OCI-LY7 (cell line): Measurements from ENCODE around the gene ZC3H14. TPM values are rescaled to one million over a fixed set of nuclear protein-coding genes. Genes with fewer than 3 reads are reported as not detected.

Source experiments
- BruUV-seq: library from RNA; stranded (reverse); fragments of 400-500 nt; replicated peaks from 2 replicates; lab custom pipeline; 2021; lab: Mats Ljungman, UMichigan
- CTCF ChIA-PET: fragments of 300-600 bp; sonication (Branson Sonifier 250); formaldehyde crosslinking; loops from one replicate; lab custom pipeline; 2022; ENCODE audit warnings: antibody characterized with exemption; ENCODE audit not compliant: unreplicated experiment; lab: Charles Lee
- POLR2A ChIA-PET: fragments of 300-600 bp; sonication (Branson Sonifier 250); formaldehyde crosslinking; loops from one replicate; lab custom pipeline; 2022; ENCODE audit warnings: antibody characterized with exemption; lab: Charles Lee
- DNase-seq: peaks from one replicate; pipeline ENCODE4 v3.0.0-alpha.2; 2015; ENCODE audit warnings: low spot score
- H2AFZ ChIP-seq: fragments of 200-600 bp; sonication (generic), shearing (Covaris generic); 2 replicates; pipeline ENCODE4 v1.6.1; 2014; ENCODE audit warnings: mild to moderate bottlenecking, antibody characterized with exemption, low read length, moderate library complexity
- H3K27ac ChIP-seq: fragments of 200-600 bp; sonication (generic); 2 replicates; pipeline ENCODE4 v1.5.1; 2014; ENCODE audit warnings: mixed run types, low read depth, mild to moderate bottlenecking, moderate library complexity, low read length, inconsistent platforms; ENCODE audit not compliant: poor library complexity, severe bottlenecking
- H3K36me3 ChIP-seq: fragments of 200-600 bp; sonication (generic); 2 replicates; pipeline ENCODE4 v1.6.1; 2014; ENCODE audit warnings: mild to moderate bottlenecking, antibody characterized with exemption, low read length, moderate library complexity, mixed read lengths; ENCODE audit not compliant: insufficient read depth
- H3K4me1 ChIP-seq: fragments of 200-600 bp; sonication (generic); 2 replicates; pipeline ENCODE4 v1.5.1; 2014; ENCODE audit warnings: mild to moderate bottlenecking, low read length; ENCODE audit not compliant: insufficient read depth, poor library complexity, severe bottlenecking
- H3K4me2 ChIP-seq: fragments of 200-600 bp; sonication (generic); 2 replicates; pipeline ENCODE4 v1.6.1; 2014; ENCODE audit warnings: mild to moderate bottlenecking, low read length
- H3K4me3 ChIP-seq: fragments of 200-600 bp; sonication (generic); 2 replicates; pipeline ENCODE4 v1.5.1; 2014; ENCODE audit warnings: mild to moderate bottlenecking, low read depth, low read length; ENCODE audit not compliant: poor library complexity, severe bottlenecking
- H3K79me2 ChIP-seq: fragments of 200-600 bp; sonication (generic); 2 replicates; pipeline ENCODE4 v1.6.1; 2016; ENCODE audit warnings: low read depth, mild to moderate bottlenecking, low read length, moderate library complexity, mixed read lengths; ENCODE audit not compliant: insufficient read depth
- H3K9me2 ChIP-seq: fragments of 200-600 bp; sonication (generic); 2 replicates; pipeline ENCODE4 v1.6.1; 2016; ENCODE audit warnings: mild to moderate bottlenecking, low read length, mixed read lengths; ENCODE audit not compliant: insufficient read depth
- H3K9me3 ChIP-seq: fragments of 200-600 bp; sonication (generic); 2 replicates; pipeline ENCODE4 v1.6.1; 2014; ENCODE audit warnings: mild to moderate bottlenecking, mixed run types, low read length, mixed read lengths
- H4K20me1 ChIP-seq: fragments of 200-600 bp; sonication (generic); 2 replicates; pipeline ENCODE4 v1.6.1; 2014; ENCODE audit warnings: mild to moderate bottlenecking, antibody characterized with exemption, low read length, moderate library complexity, mixed read lengths; ENCODE audit not compliant: insufficient read depth
- CTCF ChIP-seq: fragments of 200-600 bp; sonication (generic); conservative IDR thresholded peaks from 2 replicates; pipeline ENCODE4 v1.5.1; 2014; ENCODE audit warnings: mild to moderate bottlenecking, antibody characterized with exemption, low read length, moderate library complexity, mixed read lengths
- EZH2phosphoT487 ChIP-seq: fragments of 200-600 bp; sonication (generic); IDR thresholded peaks from 2 replicates; pipeline ENCODE4 v1.6.1; 2018; ENCODE audit warnings: low read depth, borderline replicate concordance, mild to moderate bottlenecking, mixed run types, antibody characterized with exemption, low read length, moderate library complexity, mixed read lengths
- intact Hi-C: fragments of 100-400 bp; cut with micrococcal nuclease; formaldehyde crosslinking; loops from one replicate; pipeline ENCODE4 v1.10.0; 2022; ENCODE audit not compliant: unreplicated experiment
- total RNA-seq, 2 experiments: library from RNA; depleted of rRNA in 1 of 2; stranded (reverse); fragments of >200 nt in 1 of 2; shearing (Covaris generic) in 1 of 2; gene quantifications; 2 replicates each; pipeline ENCODE4 v1.2.3, GENCODE V29; 2014 to 2022

ZC3H14 gene
- total RNA-seq, 2 experiments from 2014 or later = 36.6 to 53.5 TPM

- no peaks in the 10 kb centered on the region for H3K9me3 ChIP-seq
- no peak overlapping the region for H3K27ac ChIP-seq
- POLR2A ChIA-PET = no interaction called here
- peaks cover 77% of the 10 kb centered on the region for H3K36me3 ChIP-seq
- H3K79me2 ChIP-seq = no peaks in the 10 kb centered on the region
- no peak overlapping the region for H3K4me2 ChIP-seq
- no peaks in the 10 kb centered on the region for H3K9me2 ChIP-seq
- CTCF ChIA-PET = no interaction called here
- no peaks in the 10 kb centered on the region for H3K4me1 ChIP-seq
- no TSS peak for BruUV-seq
- no peaks in the 10 kb centered on the region for H4K20me1 ChIP-seq
- intact Hi-C loops = no loop called here
- TF ChIP-seq CTCF (no peak), EZH2phosphoT487 (no peak)
- no peak for DNase-seq
- no peak overlapping the region for H2AFZ ChIP-seq
- no peak overlapping the region for H3K4me3 ChIP-seq
Observed at GRCh38 chr14:88588081-88588480, 25.2 kb downstream of the ZC3H14 start.

GRCh38 chr14:88590173-88590572, 27.3 kb downstream of the ZC3H14 start:
- POLR2A ChIA-PET = no interaction called here
- Histone ChIP-seq H4K20me1 (no peaks in the 10 kb centered on the region), H3K4me3 (no peak overlapping the region), H3K79me2 (no peaks in the 10 kb centered on the region), H3K4me2 (no peak overlapping the region), H3K27ac (no peak overlapping the region), H2AFZ (no peak overlapping the region), H3K4me1 (no peaks in the 10 kb centered on the region), H3K9me3 (no peaks in the 10 kb centered on the region), H3K9me2 (no peaks in the 10 kb centered on the region), H3K36me3 (peaks cover 78% of the 10 kb centered on the region)
- no TSS peak for BruUV-seq
- DNase-seq = no peak
- TF ChIP-seq CTCF (no peak), EZH2phosphoT487 (no peak)
- CTCF ChIA-PET = no interaction called here
- intact Hi-C loops = no loop called here

GRCh38 chr14:88592031-88592430, 29.2 kb downstream of the ZC3H14 start:
- peaks cover 76% of the 10 kb centered on the region for H3K36me3 ChIP-seq
- no TSS peak for BruUV-seq

More at GRCh38 chr14:88592031-88592430, 29.2 kb downstream of the ZC3H14 start:
- no peak overlapping the region for H3K4me3 ChIP-seq
- intact Hi-C loops = no loop called here
- ChIA-PET CTCF (no interaction called here), POLR2A (interaction anchor here (0.8 kb wide), 1 partner anchor 1476 kb away, joined by 6 read pairs; no protein-coding TSS in a partner anchor)
- no peaks in the 10 kb centered on the region for H4K20me1 ChIP-seq
- no peak overlapping the region for H2AFZ ChIP-seq
- TF ChIP-seq CTCF (no peak), EZH2phosphoT487 (no peak)
- H3K4me2 ChIP-seq = no peak overlapping the region
- DNase-seq = no peak
- H3K79me2 ChIP-seq = no peaks in the 10 kb centered on the region
- no peak overlapping the region for H3K27ac ChIP-seq
- no peaks in the 10 kb centered on the region for H3K9me3 ChIP-seq
- no peaks in the 10 kb centered on the region for H3K4me1 ChIP-seq
- H3K9me2 ChIP-seq = no peaks in the 10 kb centered on the region
